Upper lobe of left lung (tissue), 4 donors: ENCODE results near the gene TOB1.

Experiments
- POLR2AphosphoS5 ChIP-seq, 2 donors: sonication (generic); formaldehyde crosslinking; IDR thresholded peaks; one replicate each; pipeline ENCODE4 v1.5.1; 2017; ENCODE audit warnings: antibody characterized with exemption in 2 of 2
- TF ChIP-seq, protein P1 (sequence below), 6 experiments: fragments of 450-650 bp in 4 of 6; fragments of 200-600 bp in 2 of 6; sonication (generic) in 2 of 6; IDR thresholded peaks; one replicate each; pipeline ENCODE4 v1.5.1; 2016 to 2019; ENCODE audit warnings: antibody characterized with exemption in 6 of 6

DNA sequence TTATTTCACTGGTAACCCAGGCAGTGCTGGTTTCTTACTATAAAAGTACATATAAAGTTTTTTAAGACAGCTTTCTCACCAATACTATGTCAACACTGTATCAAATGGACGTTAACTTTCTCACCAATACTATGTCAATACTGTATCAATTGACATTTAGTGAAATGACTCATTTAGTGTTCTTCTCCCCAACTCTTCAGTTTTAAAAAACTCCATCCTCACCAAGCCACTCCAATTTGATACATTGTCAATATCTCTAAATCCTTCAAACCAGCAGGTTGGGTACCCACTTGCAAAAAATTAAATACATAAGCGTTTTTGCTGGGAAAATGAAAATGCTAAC is 4.8 kb downstream of the TOB1 start:
- TF ChIP-seq, protein P1, sequence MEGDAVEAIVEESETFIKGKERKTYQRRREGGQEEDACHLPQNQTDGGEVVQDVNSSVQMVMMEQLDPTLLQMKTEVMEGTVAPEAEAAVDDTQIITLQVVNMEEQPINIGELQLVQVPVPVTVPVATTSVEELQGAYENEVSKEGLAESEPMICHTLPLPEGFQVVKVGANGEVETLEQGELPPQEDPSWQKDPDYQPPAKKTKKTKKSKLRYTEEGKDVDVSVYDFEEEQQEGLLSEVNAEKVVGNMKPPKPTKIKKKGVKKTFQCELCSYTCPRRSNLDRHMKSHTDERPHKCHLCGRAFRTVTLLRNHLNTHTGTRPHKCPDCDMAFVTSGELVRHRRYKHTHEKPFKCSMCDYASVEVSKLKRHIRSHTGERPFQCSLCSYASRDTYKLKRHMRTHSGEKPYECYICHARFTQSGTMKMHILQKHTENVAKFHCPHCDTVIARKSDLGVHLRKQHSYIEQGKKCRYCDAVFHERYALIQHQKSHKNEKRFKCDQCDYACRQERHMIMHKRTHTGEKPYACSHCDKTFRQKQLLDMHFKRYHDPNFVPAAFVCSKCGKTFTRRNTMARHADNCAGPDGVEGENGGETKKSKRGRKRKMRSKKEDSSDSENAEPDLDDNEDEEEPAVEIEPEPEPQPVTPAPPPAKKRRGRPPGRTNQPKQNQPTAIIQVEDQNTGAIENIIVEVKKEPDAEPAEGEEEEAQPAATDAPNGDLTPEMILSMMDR (IDR thresholded peaks at IDR 0.05) = no peak
- no peak for TF ChIP-seq POLR2AphosphoS5 (IDR thresholded peaks at IDR 0.05)
